ENCODE measurements around the gene NFAT5. TPM values are rescaled to one million over a fixed set of nuclear protein-coding genes. Genes with fewer than 3 reads are reported as not detected.

Gene NFAT5
- total RNA-seq, 1 experiment from 2014 or later = 21.0 TPM

- Mint-ChIP-seq H3K9me3 (no peaks in the 10 kb centered on the region), H3K27ac (no peak overlapping the region), H3K4me1 (peaks cover 9 to 10% of the 10 kb centered on the region in 2 experiments), H3K36me3 (ENCODE audit: insufficient read depth in 1 of 3, low read depth in 3 of 3) (peaks cover 0 to 3% (median 3%) of the 10 kb centered on the region in 3 experiments; a peak in 2 of 7 replicates), H3K27me3 (ENCODE audit: low read depth) (no peaks in the 10 kb centered on the region), H3K4me3 (no peak overlapping the region)
- Histone ChIP-seq H3K4me2 (ENCODE audit: insufficient read depth, insufficient read length, low read length) (no peak overlapping the region), H3K18ac (ENCODE audit: insufficient read length, low read depth, low read length) (no peak overlapping the region), H3K23ac (ENCODE audit: insufficient read length, low read depth, low read length) (no peak overlapping the region), H2BK12ac (ENCODE audit: insufficient read length, low read depth, low read length) (no peak overlapping the region), H2BK15ac (ENCODE audit: low read depth, low read length) (no peak overlapping the region), H2AK5ac (ENCODE audit: insufficient read length, low read length) (no peak overlapping the region), H2BK20ac (ENCODE audit: low read depth, low read length, poor library complexity, severe bottlenecking) (no peak overlapping the region), H3K79me1 (ENCODE audit: insufficient read depth, low read depth, low read length, poor library complexity, severe bottlenecking) (peaks cover 3% of the 10 kb centered on the region), H3K9ac (ENCODE audit: extremely low read depth, insufficient read length, low read length) (no peak overlapping the region), H2BK120ac (ENCODE audit: low read depth, low read length, poor library complexity, severe bottlenecking) (no peak overlapping the region), H4K5ac (ENCODE audit: insufficient read length, low read depth, low read length) (no peak overlapping the region), H3K14ac (ENCODE audit: insufficient read depth, low read length) (no peak overlapping the region), H3K27me3 (ENCODE audit: insufficient read depth, low read length) (no peaks in the 10 kb centered on the region), H3T11ph (ENCODE audit: low read length) (no peak overlapping the region), H3K23me2 (ENCODE audit: insufficient read length, low read depth, low read length, poor library complexity, severe bottlenecking) (no peaks in the 10 kb centered on the region), H4K8ac (replicated peaks; ENCODE audit: insufficient read length, low read depth, low read length) (no peak overlapping the region), H3K79me2 (ENCODE audit: insufficient read depth, low read length) (no peaks in the 10 kb centered on the region; the same call in 1 of the 2 replicates), H2BK5ac (ENCODE audit: insufficient read length, low read length) (no peak overlapping the region), H3K4ac (ENCODE audit: low read depth, low read length) (no peak overlapping the region), H3K4me1 (ENCODE audit: insufficient read depth, low read length) (no peaks in the 10 kb centered on the region), H2AFZ (ENCODE audit: low read length) (no peak overlapping the region), H3K56ac (ENCODE audit: insufficient read length, low read depth, low read length) (no peak overlapping the region), H4K91ac (ENCODE audit: insufficient read length, low read depth, low read length) (no peak overlapping the region), H3K27ac (ENCODE audit: insufficient read length, low read depth, low read length) (no peak overlapping the region), H3K9me3 (ENCODE audit: control insufficient read depth, low read depth, low read length) (no peaks in the 10 kb centered on the region), H4K20me1 (ENCODE audit: control insufficient read depth, insufficient read depth, insufficient read length) (no peaks in the 10 kb centered on the region)
- no CpG with 5 or more reads among the region's 1 CpG for WGBS (ENCODE audit: extremely low coverage, insufficient read length, low lambda C conversion rate)
- DNase-seq = no peak
- TF ChIP-seq CTCF (conservative IDR thresholded peaks at IDR 0.05) = no peak
Observed at GRCh38 chr16:69620573-69620972, 54.8 kb downstream of the NFAT5 start.

All from H9 (cell line).